HS-5 (cell line): ENCODE data around the gene PTPN13.

Source experiments
- DNase-seq: peaks from one replicate; pipeline ENCODE4 v3.0.0-alpha.2; 2012; ENCODE audit warnings: low read depth

PTPN13 gene

GRCh38 chr4:86593688-86594558 lies at the start of gene PTPN13:
PTPN13 (plus strand) TSS chr4:86594315; CDS start chr4:86635257, 40,942 bp downstream.
- peak; percentile 84 for DNase-seq

DNA sequence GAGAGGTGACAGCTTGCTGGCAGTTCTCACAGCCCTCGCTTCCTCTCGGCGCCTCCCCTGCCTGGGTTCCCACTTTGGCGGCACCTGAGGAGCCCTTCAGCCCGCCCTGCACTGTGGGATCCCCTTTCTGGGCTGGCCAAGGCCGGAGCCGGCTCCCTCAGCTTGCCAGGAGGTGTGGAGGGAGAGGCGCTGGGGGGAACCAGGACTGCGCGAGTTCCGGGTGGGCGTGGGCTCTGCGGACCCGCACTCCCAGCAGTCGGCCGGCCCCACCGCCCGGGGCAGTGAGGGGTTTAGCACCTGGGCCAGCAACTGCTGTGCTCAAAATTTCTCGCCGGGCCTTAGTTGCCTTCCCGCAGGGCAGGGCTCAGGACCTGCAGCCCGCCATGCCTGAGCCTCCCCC lies 47.0 kb upstream of the PTPN13 start:
- no peak for DNase-seq

DNA sequence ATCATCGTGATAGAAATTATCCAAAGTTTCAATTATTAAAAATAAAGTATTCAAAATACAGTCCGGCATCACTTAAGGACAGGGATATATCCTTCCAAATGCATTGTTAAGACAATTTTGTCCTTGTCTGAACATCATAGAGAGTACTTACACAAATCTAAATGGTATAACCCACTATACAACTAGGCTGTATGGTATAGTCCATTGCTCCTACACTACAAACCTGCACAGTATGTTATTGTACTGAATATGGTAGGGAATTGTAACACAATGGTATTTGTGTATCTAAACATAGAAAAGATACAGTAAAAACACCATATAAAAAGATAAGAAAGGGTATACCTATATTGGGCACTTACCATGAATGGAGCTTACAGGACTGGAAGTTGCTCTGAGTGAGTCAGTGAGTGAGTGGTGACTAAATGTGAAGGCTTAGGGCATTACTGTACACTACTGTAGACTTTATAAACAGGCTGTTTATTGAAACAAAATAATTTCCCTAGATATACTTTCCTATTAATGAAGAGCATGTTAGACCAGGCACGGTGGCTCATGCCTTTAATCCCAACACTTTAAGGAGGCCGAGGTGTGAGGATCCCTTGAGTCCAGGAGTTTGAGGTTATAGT lies 44.8 kb upstream of the PTPN13 start:
- peak; percentile 6 for DNase-seq

DNA sequence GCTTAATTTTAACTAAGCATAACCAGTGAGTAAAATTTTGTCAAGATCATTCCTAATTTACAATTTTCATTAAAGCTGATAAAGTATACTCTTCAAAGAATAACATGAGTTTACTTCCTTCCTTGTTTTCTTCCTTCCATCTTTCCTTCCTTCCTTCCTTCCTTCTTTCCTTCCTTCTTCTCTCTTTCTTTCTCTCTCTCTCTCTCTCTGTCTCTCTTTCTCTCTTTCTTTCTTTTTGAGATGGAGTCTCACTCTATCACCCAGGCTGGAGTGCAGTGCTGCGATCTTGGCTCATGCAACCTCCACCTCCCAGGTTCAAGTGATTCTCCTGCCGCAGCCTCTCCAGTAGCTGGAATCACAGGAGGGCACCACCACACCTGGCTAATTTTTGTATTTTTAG lies 42.7 kb upstream of the PTPN13 start:
- DNase-seq, result no peak

GRCh38 chr4:86554646-86555045 lies 39.5 kb upstream of the PTPN13 start:
- no peak for DNase-seq

- no peak for DNase-seq
Observed at GRCh38 chr4:86556791-86557415, 37.2 kb upstream of the PTPN13 start.

DNA sequence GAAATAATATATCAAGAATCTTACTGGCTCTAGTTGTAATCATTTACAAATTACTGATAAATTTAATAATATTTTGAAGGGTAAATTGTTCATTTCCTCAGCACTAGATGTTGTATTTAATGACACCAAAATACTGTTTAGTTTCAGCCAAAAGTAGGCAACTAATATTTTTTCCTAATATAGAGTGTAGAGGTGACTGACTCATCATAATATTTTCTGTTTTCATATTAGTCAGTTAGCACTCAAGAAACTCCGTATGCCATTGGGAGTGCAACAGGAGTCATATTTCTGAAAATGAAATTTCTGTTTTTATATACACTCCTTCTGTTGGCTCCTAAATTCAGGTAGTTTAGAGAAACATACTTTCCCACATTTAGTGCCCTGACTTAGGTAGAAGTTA lies 36.6 kb upstream of the PTPN13 start:
- DNase-seq, result no peak

- no peak for DNase-seq
Observed at GRCh38 chr4:86558258-86558657, 35.9 kb upstream of the PTPN13 start.

- no peak for DNase-seq
Observed at GRCh38 chr4:86558797-86559196, 35.3 kb upstream of the PTPN13 start.

- no peak for DNase-seq
Observed at GRCh38 chr4:86560447-86560846, 33.7 kb upstream of the PTPN13 start.

DNA sequence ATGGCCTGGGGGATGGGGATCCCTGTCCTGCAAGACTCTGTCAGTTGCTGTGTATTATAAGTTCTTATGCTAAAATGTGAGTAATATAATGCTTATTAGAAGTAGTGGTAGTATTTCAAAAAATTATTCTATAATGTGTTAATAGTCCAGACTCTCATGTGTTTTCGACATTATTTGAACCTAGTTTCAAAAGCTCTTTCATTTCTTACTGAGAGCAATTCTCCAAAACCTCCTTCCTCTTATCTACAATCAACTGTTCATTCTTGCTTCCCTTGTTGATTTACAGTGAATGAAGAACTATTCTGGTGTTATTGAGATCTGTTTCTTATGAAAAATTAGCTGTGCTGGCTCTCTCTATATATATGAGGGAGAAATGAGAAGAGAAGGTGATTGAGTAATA lies 32.9 kb upstream of the PTPN13 start:
- no peak for DNase-seq

GRCh38 chr4:86563416-86563815 lies 30.7 kb upstream of the PTPN13 start:
- no peak for DNase-seq

- DNase-seq, result no peak
Observed at GRCh38 chr4:86564795-86565194, 29.3 kb upstream of the PTPN13 start.

DNA sequence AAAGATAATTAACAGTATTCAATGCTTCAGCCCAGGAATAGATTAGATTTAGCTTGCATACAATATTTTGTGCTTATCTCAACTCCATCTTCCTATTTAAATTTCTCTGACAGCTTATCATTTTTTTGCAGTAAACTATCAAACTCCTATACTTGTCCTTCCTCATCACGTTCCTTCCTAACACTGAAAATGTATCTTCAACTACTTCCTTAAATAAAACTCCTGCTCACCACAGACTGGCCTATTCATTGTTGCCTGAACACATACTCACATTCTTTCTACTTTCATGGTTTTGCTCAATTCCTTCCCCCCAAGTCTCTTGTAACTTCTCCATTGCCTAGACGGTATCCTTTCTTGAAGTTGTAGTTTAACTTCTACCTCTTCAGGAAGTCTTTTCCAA lies 28.5 kb upstream of the PTPN13 start:
- DNase-seq, result no peak

GRCh38 chr4:86569103-86569870 lies 24.8 kb upstream of the PTPN13 start:
- DNase-seq, result no peak

DNA sequence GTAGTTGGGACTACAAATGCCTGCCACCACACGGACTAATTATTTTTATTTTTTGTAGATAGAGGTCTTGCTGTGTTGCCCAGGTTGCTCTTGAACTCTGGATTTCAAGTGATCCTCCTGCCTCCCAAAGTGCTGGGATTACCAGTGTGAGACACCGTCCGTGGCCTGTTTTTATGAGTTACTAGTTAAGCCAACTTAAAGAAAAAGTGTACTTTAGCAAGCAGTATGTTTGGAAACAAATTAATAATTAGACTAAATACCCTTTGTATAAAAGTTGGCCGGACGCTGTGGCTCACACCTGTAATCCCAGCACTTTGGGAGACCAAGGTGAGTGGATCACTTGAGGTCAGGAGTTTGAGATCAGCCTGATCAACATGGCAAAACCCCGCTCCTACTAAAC lies 14.2 kb upstream of the PTPN13 start:
- DNase-seq, result no peak

- no peak for DNase-seq
Observed at GRCh38 chr4:86582410-86582809, 11.7 kb upstream of the PTPN13 start.

- no peak for DNase-seq
Observed at GRCh38 chr4:86586160-86586572, 7.9 kb upstream of the PTPN13 start.

GRCh38 chr4:86586626-86587380 lies 7.3 kb upstream of the PTPN13 start:
- DNase-seq, result no peak

GRCh38 chr4:86587381-86588140 lies 6.6 kb upstream of the PTPN13 start:
- DNase-seq, result no peak
